Gastroesophageal sphincter (tissue), 4 donors: ENCODE measurements around the gene IGLL5. TPM values are rescaled to one million over a fixed set of nuclear protein-coding genes. Genes with fewer than 3 reads are reported as not detected.

Source experiments
- ATAC-seq: fragments of 150-250 bp; one replicate; pipeline ENCODE4 v1.9.1; 2016; ENCODE audit warnings: mild to moderate bottlenecking, moderate library complexity
- H3K27ac ChIP-seq, 4 donors: fragments of 200-600 bp; sonication (generic) in 3 of 4; 1 replicate in 3 of 4; 2 replicates in 1 of 4; pipeline ENCODE4 v1.5.1; 2016 to 2019
- H3K27me3 ChIP-seq: fragments of 200-600 bp; sonication (generic); one replicate; pipeline ENCODE4 v1.5.1; 2019
- H3K36me3 ChIP-seq, 2 donors: fragments of 200-600 bp; sonication (generic); one replicate each; pipeline ENCODE4 v1.5.1; 2019; ENCODE audit warnings: control low read depth in 1 of 2
- H3K4me1 ChIP-seq, 3 donors: fragments of 200-600 bp; sonication (generic); 1 replicate in 2 of 3; 2 replicates in 1 of 3; pipeline ENCODE4 v1.5.1; 2016 to 2019; ENCODE audit warnings: control low read depth in 2 of 3
- H3K4me3 ChIP-seq, 2 donors: fragments of 200-600 bp; sonication (generic); one replicate each; pipeline ENCODE4 v1.5.1; 2019; ENCODE audit warnings: mild to moderate bottlenecking in 1 of 2, moderate library complexity in 1 of 2
- H3K9me3 ChIP-seq, 3 donors: fragments of 200-600 bp; sonication (generic); one replicate each; pipeline ENCODE4 v1.5.1; 2017 to 2019; ENCODE audit warnings: control low read depth in 2 of 3
- EP300 ChIP-seq: sonication (generic); formaldehyde crosslinking; IDR thresholded peaks from one replicate; pipeline ENCODE4 v1.6.1; 2017; ENCODE audit warnings: antibody characterized with exemption, mild to moderate bottlenecking
- POLR2A ChIP-seq, 2 donors: fragments of 450-650 bp; IDR thresholded peaks; one replicate each; pipeline ENCODE4 v1.6.1; 2017; ENCODE audit warnings: antibody characterized with exemption in 2 of 2, mild to moderate bottlenecking in 2 of 2, moderate library complexity in 1 of 2
- POLR2AphosphoS5 ChIP-seq: sonication (generic); formaldehyde crosslinking; IDR thresholded peaks from one replicate; pipeline ENCODE4 v1.6.1; 2017; ENCODE audit warnings: antibody characterized with exemption
- WGBS, 2 donors: methylation state at CpG; one replicate each; pipeline ENCODE4 v1.1.5; 2018; ENCODE audit warnings: low coverage in 1 of 2; 5-methylcytosine and 5-hydroxymethylcytosine counted together
- total RNA-seq, 4 donors: library from RNA; depleted of rRNA; stranded (reverse); fragments of >200 nt; gene quantifications; one replicate each; pipeline ENCODE4 v1.1.0, GENCODE V29; 2016
- TF ChIP-seq, protein P1 (sequence below), 4 experiments: fragments of 200-600 bp in 2 of 4; fragments of 450-650 bp in 2 of 4; sonication (generic) in 1 of 4; IDR thresholded peaks; one replicate each; pipeline ENCODE4 v1.5.1; 2017 to 2019; ENCODE audit warnings: antibody characterized with exemption in 4 of 4, mild to moderate bottlenecking in 2 of 4, moderate library complexity in 2 of 4

The IGLL5 gene
- total RNA-seq, 4 donors from 2014 or later = 4.1 TPM; not detected in 3

GRCh38 chr22:22915670-22916035 lies 28.0 kb downstream of the IGLL5 start:
- no peak for TF ChIP-seq POLR2AphosphoS5
- TF ChIP-seq, protein P1, sequence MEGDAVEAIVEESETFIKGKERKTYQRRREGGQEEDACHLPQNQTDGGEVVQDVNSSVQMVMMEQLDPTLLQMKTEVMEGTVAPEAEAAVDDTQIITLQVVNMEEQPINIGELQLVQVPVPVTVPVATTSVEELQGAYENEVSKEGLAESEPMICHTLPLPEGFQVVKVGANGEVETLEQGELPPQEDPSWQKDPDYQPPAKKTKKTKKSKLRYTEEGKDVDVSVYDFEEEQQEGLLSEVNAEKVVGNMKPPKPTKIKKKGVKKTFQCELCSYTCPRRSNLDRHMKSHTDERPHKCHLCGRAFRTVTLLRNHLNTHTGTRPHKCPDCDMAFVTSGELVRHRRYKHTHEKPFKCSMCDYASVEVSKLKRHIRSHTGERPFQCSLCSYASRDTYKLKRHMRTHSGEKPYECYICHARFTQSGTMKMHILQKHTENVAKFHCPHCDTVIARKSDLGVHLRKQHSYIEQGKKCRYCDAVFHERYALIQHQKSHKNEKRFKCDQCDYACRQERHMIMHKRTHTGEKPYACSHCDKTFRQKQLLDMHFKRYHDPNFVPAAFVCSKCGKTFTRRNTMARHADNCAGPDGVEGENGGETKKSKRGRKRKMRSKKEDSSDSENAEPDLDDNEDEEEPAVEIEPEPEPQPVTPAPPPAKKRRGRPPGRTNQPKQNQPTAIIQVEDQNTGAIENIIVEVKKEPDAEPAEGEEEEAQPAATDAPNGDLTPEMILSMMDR (IDR thresholded peaks at IDR 0.05) = no peak
- no peak for TF ChIP-seq EP300
- no peak for TF ChIP-seq POLR2A (IDR thresholded peaks at IDR 0.05)

DNA sequence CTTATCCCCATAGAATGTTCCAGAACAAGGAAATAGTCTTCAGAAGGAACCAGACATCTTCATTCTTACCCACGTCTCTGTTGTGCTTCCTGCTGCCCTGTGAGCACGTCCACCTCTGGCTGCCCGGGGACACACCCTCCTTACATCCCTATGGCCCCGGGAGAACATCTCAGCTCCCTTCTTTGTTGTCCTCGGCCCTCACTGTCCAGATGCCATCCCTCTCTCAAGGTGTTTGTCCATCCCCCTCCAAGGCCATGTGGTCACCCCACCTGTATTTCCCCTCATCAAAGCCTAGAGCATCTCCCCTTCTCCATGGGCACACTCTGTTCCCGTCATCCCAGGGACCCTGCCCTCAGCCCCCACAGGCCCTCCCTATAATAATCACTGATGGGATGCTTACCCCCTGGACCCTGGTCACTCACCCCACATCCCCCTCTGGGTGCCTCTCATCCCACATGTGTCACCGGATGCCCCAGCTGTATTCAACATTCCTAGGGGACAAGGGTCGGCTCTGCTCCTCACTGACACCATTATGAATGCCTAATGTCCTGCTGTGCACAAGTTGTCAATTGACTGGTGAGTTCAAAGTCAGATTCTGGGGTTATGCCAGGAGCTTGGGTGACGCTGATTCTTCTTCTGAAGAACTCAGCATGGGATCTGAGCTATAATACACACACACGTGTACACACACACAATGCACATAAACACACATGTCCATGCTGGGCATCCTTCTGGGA lies 28.8 kb downstream of the IGLL5 start:
- no peaks in the 10 kb centered on the region for H3K36me3 ChIP-seq
- no peaks in the 10 kb centered on the region for H3K4me1 ChIP-seq
- H3K27ac ChIP-seq = no peak overlapping the region
- no peak overlapping the region for H3K4me3 ChIP-seq
- no peaks in the 10 kb centered on the region for H3K9me3 ChIP-seq
- no peak for ATAC-seq
- TF ChIP-seq, protein P1 (IDR thresholded peaks at IDR 0.05) = no peak
- no peak for TF ChIP-seq EP300
- no peak for TF ChIP-seq POLR2AphosphoS5
- no peak for TF ChIP-seq POLR2A (IDR thresholded peaks at IDR 0.05)
- WGBS, 2 donors = 76 to 91% methylated on average over 6 to 9 of the region's 10 CpGs
- H3K27me3 ChIP-seq = peaks cover 17% of the 10 kb centered on the region

More at GRCh38 chr22:22915670-22916035, 28.0 kb downstream of the IGLL5 start:
- Histone ChIP-seq H3K27ac (no peak overlapping the region), H3K27me3 (peaks cover 17% of the 10 kb centered on the region), H3K9me3 (no peaks in the 10 kb centered on the region), H3K4me1 (no peaks in the 10 kb centered on the region), H3K4me3 (no peak overlapping the region), H3K36me3 (no peaks in the 10 kb centered on the region)
- ATAC-seq = no peak
- WGBS, 2 donors = 72 to 84% methylated on average over 2 to 5 of the region's 6 CpGs

- Histone ChIP-seq H3K9me3 (no peaks in the 10 kb centered on the region), H3K4me3 (no peak overlapping the region), H3K27me3 (peaks cover 17% of the 10 kb centered on the region), H3K36me3 (no peaks in the 10 kb centered on the region), H3K27ac (no peak overlapping the region), H3K4me1 (no peaks in the 10 kb centered on the region)
- 75% methylated on average over 2 of the region's 3 CpGs; no CpG with 5 or more reads in 1 of the 2 donors for WGBS, 2 donors
- no peak for ATAC-seq
- TF ChIP-seq POLR2AphosphoS5 (no peak), EP300 (no peak)
- TF ChIP-seq, protein P1 (IDR thresholded peaks at IDR 0.05) = no peak
These were observed 29.3 kb downstream of the IGLL5 start for GRCh38 chr22:22916952-22917290.

DNA sequence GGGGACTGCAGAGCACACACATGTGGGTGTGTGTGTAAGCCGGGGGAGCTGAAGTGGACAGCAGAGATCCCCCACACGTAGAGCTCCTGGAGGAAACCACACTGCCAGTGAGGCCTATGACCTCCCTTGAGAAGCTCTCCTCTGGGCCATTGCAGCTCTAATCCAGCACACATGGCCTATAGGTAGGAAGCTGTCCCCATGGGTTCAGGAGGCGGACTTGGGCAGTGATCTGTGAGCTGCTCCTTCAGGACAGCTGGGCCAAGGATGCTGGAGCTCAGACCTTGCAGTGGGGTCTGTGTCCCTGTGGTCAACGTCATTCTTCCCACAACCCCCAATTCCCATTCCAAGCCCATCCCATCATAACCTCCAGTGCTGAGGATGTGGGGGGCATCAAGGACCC lies 29.8 kb downstream of the IGLL5 start:
- 50% methylated on average over 2 of the region's 4 CpGs; no CpG with 5 or more reads in 1 of the 2 donors for WGBS, 2 donors
- H3K9me3 ChIP-seq = no peaks in the 10 kb centered on the region
- no peak for ATAC-seq
- H3K27me3 ChIP-seq = peaks cover 17% of the 10 kb centered on the region
- no peaks in the 10 kb centered on the region for H3K4me1 ChIP-seq
- no peak overlapping the region for H3K27ac ChIP-seq
- no peak for TF ChIP-seq EP300
- TF ChIP-seq POLR2A (IDR thresholded peaks at IDR 0.05) = no peak
- TF ChIP-seq, protein P1 (IDR thresholded peaks at IDR 0.05) = no peak
- TF ChIP-seq POLR2AphosphoS5 = no peak
- no peaks in the 10 kb centered on the region for H3K36me3 ChIP-seq
- no peak overlapping the region for H3K4me3 ChIP-seq

DNA sequence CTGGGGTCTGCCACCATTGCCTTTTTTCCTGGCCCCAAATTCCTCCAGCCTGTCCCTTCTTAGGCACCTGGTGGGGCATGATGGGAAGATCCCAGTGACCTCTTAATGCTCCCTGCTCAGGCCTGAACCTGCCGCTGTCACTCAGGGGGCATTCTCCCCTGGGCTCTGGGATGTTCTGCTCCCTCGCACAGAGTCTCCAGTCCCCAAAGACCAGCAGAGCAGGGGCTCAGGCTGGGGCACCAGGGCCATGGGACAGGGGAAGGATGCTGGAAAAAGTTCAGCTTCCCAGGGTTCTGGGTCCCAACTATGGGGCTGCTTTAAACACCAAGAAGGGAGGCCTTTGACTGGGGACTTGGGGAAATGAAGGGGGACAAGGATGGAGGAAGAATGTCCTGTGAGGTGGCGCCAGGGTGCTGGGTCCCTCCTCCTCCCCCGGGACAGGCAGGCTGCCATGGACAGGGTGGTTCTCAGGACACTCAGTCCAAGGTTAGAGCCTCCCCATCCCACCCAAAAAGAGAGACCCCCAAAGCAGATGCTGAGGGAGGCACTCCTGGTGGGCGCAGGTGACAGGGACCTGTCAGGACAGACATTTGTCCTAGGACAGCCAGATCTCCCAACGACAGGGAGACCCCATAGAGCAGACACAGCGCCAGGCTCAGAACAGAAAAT lies 30.8 kb downstream of the IGLL5 start:
- H3K27me3 ChIP-seq = peaks cover 17% of the 10 kb centered on the region
- 100% methylated on average over 1 of the region's 7 CpGs; no CpG with 5 or more reads in 1 of the 2 donors for WGBS, 2 donors
- TF ChIP-seq POLR2AphosphoS5 = no peak
- no peak for TF ChIP-seq EP300
- no peak for TF ChIP-seq POLR2A (IDR thresholded peaks at IDR 0.05)
- TF ChIP-seq, protein P1 (IDR thresholded peaks at IDR 0.05) = no peak
- no peaks in the 10 kb centered on the region for H3K9me3 ChIP-seq
- no peak overlapping the region for H3K4me3 ChIP-seq
- H3K36me3 ChIP-seq = no peaks in the 10 kb centered on the region
- ATAC-seq = no peak
- no peaks in the 10 kb centered on the region for H3K4me1 ChIP-seq
- no peak overlapping the region for H3K27ac ChIP-seq
